ENCODE results near the gene ADCYAP1R1.
A peak's percentile ranks its signal among the peaks of the same experiment; 100 is the strongest.

Gene ADCYAP1R1

DNA sequence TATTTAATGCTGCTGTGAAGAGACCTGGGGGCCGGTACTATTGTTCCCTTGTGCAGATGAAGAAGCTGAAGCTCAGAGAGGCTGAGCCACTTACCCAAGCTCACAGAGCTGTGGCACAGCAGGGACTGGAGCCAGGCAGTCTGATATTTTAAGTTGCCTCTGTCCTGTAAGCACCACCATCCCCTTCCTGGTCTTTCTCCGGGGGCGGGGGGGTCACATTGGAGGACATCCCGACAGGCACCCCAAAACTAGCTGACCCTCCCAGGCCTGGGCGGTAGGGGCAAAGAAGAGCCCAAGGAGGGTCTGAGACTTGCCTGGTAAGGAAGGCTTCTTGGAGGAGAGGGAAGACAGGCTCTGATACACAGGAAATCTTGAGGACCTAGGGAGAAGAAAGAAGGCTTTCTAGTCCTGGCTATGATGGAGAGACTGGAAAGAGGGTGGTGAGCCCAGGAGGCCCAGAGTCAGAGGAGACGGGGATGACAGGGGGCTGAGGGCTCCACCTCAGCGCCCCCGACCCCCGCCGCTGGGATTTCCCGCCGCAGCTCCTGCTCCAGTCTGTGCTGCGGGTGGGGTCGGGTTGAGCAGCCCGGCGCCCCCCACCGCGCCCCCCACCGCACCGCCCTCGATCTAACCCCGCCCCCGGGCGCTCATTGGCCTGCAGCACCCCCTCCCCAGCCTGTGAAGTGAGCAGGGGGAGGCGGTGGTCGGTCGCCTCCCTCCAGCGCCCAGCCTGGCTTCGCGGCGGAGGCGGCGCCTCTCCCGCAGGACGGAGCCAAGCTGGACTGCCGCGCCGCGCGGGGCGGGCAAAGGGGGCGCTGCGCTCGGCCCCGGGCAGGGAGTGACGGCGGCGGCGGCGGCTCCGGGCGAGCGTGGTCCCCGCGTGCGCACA is at the start of gene ADCYAP1R1:
TSS of gene ADCYAP1R1 (plus strand) at position 711 of the 889 bp plus-strand sequence. CDS start 10,957 bp downstream, outside the sequence.
- DNase-seq (ENCODE audit: low spot score): peak; percentile 70
- peak; percentile 74 for FAIRE-seq

DNA sequence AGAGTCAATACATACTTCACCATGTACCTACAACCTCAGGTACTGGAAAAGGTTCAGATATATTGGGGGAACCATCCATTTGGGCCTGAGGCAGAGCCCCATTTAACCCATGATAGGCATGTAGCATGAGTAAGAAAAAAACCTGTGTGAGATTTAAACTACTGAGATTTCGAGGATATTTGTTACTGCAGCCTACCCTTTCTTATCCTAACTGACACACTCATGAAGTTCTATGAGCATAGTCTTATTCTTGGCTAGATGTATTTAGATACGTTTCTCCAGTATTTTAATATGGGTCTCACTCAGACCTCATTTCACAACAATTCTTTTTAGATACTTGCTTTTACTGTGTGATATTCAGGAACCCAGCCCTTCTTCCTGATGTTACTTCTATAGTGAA is 49.0 kb upstream of the ADCYAP1R1 start:
- DNase-seq (ENCODE audit: low spot score): no peak

DNA sequence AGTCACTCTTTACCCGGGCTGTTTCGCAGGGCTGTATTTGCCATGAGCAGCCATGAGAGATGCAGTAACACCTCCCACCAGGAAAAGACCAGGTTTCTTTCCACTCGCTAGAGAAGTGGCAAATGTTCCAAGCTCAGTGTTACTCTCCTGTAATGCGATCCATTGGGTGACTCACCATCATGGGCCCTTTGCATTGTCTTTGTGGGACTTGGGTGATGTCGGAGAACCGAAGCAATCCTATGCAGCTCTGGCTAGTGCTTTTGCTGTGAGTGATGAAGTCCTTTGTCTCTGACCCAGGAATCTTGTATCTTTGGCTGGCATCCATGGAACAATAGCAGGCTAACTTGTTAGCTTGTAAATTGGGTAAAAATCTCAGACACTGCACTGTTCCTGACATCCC is 48.4 kb upstream of the ADCYAP1R1 start:
- no peak for DNase-seq (ENCODE audit: low spot score)
- peak; percentile 62 for FAIRE-seq

More for the DNA sequence above, 49.0 kb upstream of the ADCYAP1R1 start:
- no peak for FAIRE-seq

DNA sequence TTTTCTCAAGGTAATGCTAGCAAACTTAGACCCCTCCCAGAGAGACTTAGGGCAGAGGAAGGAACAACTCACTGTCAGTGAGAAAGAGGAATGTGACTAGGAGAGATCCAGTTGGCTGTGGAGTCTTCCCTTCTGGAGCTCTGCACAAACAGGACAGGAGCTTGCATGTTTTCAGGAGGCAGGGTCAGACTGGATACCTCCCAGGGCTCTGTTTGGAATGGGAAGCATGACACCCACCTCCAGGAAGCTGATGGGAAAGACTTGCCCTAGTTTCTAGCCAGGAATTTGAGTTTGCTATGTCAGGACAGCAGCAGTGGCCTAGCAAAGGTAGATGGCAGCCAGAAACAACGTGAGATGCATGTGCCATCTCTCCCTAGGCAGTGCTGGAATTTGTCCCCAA is 47.7 kb upstream of the ADCYAP1R1 start:
- FAIRE-seq: no peak
- no peak for DNase-seq (ENCODE audit: low spot score)

DNA sequence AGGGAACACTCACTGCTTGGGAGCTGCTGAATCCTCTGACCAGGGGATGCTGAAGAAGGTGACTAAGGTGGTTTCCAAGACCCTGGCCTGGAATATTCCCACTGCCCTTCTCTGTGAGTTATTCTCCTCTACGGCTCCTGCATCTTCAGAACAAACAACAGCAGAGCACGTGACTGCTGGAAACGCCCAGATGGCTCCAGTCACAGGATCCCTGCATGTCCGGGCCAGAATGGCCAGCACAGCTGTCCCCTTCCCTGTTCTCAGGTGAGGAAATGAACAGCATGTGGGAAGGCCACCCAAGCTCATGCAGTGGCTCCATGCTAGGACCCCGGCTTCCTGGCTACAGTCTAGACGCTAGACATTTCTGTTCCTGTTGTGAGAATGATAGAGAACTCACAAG is 45.3 kb upstream of the ADCYAP1R1 start:
- FAIRE-seq (no peak), DNase-seq (ENCODE audit: low spot score) (no peak)

DNA sequence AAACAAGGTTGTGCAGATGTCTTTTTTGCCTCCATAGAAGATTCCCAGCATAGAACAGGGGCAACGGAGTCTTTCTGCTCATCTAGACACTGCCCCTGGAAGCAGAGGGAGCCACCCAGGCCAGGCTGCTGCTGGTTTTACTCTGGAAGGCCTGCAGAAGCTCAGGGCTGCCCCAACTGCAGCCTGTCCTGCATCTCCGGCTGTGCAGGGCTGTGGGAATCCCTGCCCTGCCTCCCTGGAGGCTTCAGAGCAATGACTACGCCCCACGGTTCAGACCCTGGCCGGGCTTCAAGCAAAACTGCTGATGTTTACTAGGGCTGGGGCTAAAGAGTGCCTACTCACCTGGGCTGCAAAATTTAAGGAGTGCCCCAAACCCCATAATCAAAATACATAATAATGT is 44.5 kb upstream of the ADCYAP1R1 start:
- FAIRE-seq: no peak

DNA sequence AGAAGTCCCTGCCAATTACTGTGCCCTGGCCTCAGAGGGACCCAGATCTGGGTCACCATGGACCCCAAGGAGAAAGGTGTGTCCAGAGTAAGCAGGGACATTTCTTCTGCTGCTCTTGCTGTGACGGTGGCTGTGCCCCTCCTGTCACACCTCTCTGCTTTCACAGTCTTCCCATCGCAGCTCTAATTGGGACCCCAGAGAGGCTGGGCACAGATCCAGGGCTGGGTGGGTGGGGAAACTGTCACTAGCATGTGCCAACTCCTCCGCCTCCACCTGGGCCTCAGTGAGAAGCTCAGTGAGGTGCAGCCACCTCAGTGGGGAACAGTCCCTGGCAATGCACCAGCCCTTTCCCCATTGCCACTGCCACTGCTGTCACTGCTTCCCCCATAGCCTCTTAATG is 37.3 kb upstream of the ADCYAP1R1 start:
- DNase-seq (ENCODE audit: low spot score) (no peak), FAIRE-seq (no peak)

More for the DNA sequence above, 44.5 kb upstream of the ADCYAP1R1 start:
- no peak for DNase-seq (ENCODE audit: low spot score)

DNA sequence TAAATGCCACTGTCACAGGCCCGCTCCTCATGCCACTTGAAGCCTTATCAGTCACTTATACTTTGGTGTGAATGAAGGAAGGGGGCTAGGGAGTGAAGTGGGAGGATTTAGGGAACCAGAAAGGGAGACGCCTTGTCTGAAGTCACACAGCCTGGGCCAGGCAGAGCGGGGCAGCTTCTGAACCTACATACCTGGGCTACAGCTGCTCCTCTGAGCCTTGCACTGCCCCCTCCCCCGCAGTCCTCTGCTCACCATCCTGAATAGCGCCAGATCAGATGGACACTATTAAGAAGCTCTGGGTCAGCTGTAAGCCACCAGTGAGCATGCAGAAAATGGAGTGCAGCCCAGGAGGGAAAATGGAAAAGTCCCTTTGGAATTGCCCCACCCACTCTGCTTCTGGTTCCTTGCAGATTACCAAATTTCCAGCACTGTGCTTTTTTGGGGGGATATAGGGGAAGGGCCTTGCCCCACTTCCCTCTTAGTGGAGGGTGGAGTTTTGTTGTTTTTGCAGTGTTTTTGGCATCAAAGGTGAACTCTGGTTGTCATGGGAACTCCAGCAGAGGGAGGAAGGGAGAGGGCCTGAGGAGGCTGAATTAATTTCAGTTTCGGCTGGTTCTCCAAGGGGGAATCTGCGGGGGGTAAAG is 35.0 kb upstream of the ADCYAP1R1 start:
- FAIRE-seq (no peak), DNase-seq (ENCODE audit: low spot score) (no peak)

DNA sequence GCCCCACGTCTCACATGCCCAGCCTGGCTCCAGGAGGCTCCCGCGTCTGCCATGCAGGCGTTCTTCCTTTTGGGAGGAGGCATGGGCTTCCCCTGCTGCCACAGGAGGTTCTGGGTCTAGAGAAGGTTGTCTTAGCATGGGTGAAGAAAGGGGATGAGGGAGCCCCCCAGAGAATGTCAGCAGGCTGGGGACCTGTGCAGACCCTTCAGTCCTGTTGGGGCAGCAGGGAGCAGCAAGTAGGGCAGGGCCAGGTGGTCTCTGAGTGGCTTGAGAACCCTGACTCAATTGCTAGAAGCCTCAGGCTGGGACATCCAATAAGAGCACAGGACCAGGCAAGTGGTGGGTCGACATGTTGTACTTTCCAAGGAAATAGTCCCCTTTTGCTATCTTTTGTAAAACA is 34.4 kb upstream of the ADCYAP1R1 start:
- DNase-seq (ENCODE audit: low spot score) (no peak), FAIRE-seq (no peak)

DNA sequence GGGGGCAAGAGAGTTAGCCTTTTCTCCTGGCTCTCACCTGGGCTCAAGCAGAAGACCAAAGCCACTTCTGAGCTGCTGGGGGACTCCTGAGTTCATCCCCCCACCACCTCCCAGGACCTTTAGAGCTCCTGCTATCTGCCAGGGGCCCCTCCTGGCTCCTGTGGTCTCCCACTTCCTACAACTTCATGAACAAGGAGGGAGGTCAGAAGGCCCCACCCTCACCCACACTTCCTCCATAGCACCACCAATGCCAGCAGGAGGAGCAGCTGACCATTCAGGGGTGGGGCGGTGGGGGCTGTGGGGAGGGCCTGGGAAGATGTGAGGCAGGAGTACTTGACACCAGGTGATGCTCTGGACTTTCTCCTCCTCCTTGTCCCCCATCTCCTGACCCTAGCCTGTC is 32.6 kb upstream of the ADCYAP1R1 start:
- FAIRE-seq (no peak), DNase-seq (ENCODE audit: low spot score) (no peak)

DNA sequence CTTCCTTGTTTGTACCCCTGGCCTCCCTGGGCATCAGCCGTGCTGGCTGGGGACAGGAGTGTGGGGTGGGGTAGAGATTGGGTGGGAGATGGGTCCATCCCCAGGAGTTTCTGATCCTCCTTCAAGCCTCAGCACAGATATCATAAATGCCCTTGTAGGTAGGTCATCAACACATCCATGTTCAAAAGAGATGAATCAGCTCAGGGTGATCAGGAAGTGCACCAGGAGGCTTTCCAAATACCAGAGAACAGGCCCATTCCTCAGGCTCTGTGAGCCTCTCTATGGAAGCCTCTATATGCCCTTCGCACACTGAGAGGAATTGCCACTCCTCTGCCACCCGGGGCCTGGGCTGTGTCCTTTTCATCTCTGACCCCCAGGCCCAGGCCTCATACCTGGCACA is 31.9 kb upstream of the ADCYAP1R1 start:
- FAIRE-seq (peak; percentile 77), DNase-seq (ENCODE audit: low spot score) (no peak)

DNA sequence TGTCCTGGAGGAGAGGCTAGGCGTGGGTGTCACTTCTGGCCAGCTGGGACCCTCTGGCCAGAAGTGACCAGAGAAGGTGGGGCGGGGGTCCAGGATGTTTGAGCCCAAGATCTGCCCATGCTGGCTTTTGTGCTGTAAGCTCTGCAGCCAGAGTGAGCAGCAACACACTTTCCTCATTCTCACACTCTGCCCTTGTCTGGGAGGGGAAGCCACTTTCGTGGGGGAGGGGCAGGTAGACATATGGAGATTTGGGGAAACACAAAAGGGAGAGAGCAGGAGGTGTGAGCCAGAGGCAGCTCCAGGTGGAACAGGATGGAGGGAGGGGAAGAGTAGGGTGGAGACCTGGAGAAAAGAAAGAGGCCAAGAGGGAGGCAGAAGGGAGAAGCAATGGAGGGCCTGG is 31.5 kb upstream of the ADCYAP1R1 start:
- peak; percentile 23 for FAIRE-seq
- DNase-seq (ENCODE audit: low spot score): no peak

DNA sequence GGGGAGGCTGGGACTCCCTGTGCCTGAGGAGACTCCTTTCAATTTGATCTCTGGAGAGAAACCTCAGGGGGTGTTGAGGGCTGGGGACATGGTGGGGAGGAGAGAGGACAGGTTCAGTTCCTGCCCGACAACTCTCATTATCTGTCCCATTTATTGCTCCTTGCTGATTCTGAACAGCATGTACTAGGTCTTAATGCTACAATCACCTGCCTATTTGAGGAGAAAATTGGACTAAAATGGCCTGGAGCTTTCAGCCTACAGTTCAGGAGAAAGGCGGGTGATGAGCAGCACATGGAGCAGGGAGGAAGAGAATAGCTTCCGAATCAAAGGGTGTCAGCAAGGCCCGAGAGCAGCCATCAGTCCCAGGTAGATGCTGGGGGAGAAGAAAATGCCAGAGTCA is 30.0 kb upstream of the ADCYAP1R1 start:
- FAIRE-seq: no peak
- DNase-seq (ENCODE audit: low spot score): no peak

DNA sequence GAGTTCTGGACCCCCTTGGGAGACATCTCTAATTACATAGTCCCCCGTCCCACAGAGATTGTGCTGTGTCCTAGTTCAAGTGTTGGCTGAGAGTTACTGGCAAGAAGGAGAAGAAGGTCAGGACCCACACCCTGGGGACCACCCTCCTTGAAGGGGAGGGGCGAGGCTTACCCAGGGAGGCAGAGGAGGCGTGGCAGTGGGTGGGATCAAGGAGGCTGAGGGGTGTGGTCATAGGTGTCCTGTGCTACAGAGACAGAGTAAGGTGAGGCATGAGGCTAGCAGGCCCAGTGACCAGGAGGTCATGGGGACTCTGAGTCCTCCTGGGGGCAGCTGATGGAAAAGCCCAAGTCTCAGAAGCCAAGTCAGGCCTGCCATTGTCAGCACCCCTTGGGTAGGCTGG is 29.4 kb upstream of the ADCYAP1R1 start:
- DNase-seq (ENCODE audit: low spot score): no peak
- FAIRE-seq: no peak

DNA sequence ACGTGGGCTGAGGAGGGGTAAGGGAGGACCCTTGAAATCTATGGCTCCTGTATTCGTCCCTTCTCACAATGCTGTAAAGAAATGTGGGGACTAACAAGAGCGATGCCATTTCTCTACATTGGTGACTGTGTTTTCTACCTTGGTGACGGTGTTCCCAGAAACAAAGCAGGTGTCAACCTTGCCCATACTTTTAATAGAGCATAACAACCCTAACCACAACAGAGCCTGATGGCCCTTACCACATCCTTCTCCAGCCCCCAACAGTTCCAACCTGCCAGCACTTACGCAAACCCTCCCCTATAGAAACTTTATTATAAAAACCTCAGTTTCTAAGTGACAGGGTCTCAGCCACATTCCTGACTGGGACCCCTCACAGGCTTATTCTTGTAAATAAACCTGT is 28.2 kb upstream of the ADCYAP1R1 start:
- FAIRE-seq: peak; percentile 35
- no peak for DNase-seq (ENCODE audit: low spot score)

DNA sequence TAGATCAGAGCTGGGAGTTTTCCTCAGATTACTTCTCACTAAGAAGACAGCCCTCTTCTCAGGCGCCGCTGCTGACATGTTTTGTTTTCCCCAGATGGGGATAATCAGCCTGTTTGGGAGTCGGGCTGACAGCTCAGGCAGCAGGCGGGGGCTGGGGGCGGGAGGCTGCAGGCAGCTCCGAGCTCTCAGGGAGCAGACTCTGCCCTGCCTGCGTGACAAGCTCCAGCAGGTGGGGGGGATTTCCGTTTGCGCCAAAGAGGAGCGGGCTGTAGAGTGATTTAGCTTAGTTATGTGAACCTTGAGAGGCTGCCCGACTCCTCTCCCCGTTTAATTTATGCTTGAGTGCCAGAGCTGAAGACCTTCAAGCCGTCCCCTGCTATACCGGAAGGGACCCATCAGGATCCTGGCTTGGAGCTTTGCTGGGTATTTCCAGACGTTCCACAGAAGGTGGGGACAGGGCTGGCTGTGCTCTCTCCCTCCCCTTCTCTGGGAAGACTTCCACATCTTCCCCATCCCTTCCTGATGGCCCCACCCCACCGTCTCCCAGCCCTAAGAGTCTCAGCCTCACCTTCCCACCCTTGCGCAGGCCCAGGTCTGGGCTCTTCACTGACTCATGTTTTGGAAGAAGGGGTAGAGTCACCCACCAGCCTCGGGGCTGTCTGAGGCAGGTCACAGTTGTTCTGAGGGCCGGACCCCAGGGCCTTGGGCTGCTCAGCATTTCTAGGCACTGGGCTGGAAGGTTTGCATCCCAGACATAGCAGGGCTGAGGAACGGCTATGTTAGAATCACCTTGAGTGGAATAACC is 24.7 kb upstream of the ADCYAP1R1 start:
- DNase-seq (ENCODE audit: low spot score) (no peak), FAIRE-seq (no peak)

DNA sequence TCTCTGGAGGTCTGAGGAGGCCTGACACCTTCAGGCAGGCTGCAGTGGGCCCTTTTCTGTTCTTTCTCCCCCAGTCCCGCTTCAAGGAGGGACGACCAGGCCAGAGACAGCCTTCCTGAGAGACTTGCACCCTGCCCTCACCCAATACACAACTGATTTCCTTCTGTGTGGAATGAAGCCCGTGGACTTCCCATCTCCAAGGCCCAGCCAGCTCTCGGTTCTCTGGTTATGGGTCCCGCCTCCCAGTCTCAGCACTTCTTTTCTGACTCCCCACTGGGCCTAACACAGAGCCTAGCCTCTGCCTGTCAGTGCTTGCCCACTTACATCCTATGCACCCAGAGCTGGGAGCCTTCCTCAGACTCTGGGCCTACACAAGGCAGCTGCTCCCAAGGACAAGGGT is 24.1 kb upstream of the ADCYAP1R1 start:
- FAIRE-seq (no peak), DNase-seq (ENCODE audit: low spot score) (no peak)

DNA sequence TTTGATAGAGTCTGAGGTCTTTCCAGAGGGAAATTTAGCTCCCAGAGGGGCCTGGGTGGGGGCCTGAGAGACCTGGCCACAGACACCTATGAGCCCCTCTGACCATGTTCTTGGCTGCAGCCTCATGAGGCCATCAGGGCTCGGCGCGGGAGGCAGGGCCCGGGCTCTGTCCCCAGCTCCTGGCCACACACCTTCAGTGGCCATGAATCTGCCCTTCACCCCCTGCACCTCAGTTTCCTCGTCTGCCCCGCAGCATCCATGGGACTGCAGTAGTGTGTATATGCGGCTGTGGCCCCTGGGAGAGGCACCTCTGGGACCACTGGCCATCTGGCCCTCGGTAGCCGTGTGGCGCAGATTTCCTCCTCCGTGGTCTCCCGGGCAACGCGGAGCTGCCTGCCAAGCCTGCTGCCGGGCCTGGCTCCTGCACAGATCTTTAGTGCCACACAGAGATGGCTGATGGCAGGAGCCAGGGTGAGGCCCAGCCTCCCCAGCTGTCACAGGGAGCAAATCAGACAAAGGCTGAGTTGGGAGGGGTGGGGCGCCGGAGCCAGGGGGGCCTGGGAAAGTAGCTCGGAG is 23.6 kb upstream of the ADCYAP1R1 start:
- FAIRE-seq (no peak), DNase-seq (ENCODE audit: low spot score) (no peak)

DNA sequence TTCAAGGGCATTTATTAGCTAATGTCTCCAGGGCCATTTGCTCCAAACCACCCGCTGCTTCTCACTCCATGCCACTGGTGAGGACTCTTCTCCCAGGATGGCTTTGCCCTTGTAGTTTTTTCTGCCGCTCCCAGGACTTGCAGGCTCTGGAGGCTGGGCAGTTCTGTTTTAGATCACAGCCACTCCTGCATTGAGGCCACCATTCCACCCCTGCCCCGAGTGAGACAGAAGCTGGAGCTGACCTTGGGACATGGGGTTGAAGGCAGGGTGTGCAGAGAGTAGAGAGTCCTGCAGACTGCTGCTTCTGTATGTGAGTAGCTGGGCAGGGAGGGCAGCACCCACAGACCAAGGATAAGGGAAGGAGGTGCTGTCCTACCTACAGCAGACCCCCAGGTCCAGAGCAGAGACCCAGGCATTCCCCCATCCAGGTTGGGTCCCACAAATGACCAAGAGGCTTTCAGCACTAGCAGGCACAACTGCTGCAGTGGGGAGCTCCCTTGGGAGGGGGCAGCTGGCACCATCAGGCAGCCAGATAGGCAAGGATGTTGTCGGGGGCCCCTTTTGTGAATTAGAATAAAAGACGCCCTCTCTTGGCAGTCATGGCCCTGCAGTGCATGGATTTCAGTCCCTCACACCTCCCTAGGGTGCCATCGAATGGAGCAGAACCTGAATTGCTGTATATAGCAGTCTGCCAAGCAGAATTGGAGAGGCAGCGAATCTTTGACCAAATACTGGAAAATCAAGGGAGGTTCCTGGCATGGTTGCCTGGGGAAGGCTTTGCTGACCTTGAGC is 22.7 kb upstream of the ADCYAP1R1 start:
- DNase-seq (ENCODE audit: low spot score): no peak
- no peak for FAIRE-seq

DNA sequence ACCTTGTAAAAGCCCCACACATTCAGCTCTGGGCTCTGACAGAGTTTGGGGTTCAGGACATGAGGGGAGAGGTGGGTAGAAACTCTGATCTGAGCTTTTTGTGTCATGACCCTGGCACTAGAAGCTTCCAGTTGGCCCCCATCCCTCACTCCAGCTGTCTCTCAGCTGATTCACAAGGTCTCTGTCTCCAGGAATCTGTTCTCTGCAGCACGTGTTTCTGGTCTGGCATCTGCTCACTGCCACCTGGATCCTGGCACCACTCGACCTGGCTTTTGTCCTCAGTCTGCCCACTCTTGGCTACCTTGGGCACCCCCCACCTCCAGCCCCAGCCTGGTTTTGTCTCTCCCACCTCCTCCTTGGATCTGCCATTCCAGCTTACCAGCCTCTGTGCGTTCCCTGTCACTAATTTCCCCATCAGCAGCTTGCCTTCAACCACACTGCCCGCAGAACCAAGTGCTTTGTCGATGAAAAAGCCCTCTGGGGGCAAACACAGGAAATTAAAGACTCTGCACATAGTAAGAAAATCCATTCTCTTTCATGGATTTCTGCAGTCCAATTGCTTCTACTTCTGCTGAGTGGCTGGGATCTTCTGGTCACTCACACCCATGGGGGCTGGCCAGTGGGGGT is 18.3 kb upstream of the ADCYAP1R1 start:
- DNase-seq (ENCODE audit: low spot score): no peak
- FAIRE-seq: no peak

All from urothelium cell line (cell line).